Activated naive CD4-positive, alpha-beta T cell treated with anti-CD3 and anti-CD28 coated beads for 36 hours (primary cell): Measurements from ENCODE around the gene CCDC88C. TPM values are rescaled to one million over a fixed set of nuclear protein-coding genes. Genes with fewer than 3 reads are reported as not detected.

Experiments used
- CTCF ChIA-PET: fragments of 350-600 bp; sonication (Branson Sonifier 250); formaldehyde crosslinking; loops from one replicate; lab custom pipeline; 2021; ENCODE audit warnings: antibody characterized with exemption; lab: Charles Lee
- DNase-seq: peaks from one replicate; pipeline ENCODE4 v3.0.0-alpha.2; 2020
- H3K27ac Mint-ChIP-seq: one replicate; pipeline ENCODE4 v1.8.0; 2021; ENCODE audit warnings: mild to moderate bottlenecking, mixed read lengths
- H3K27me3 Mint-ChIP-seq: one replicate; pipeline ENCODE4 v1.8.0; 2021; ENCODE audit warnings: low read depth, mixed read lengths
- H3K36me3 Mint-ChIP-seq: one replicate; pipeline ENCODE4 v1.8.0; 2021; ENCODE audit warnings: low read depth, mixed read lengths
- H3K4me1 Mint-ChIP-seq: one replicate; pipeline ENCODE4 v1.8.0; 2021; ENCODE audit warnings: low read depth, mixed read lengths
- H3K4me3 Mint-ChIP-seq: one replicate; pipeline ENCODE4 v1.8.0; 2021; ENCODE audit warnings: mild to moderate bottlenecking, moderate library complexity, mixed read lengths
- H3K9me3 Mint-ChIP-seq: one replicate; pipeline ENCODE4 v1.8.0; 2021; ENCODE audit warnings: mixed read lengths
- intact Hi-C: fragments of 100-400 bp; cut with micrococcal nuclease; formaldehyde crosslinking; loops from one replicate; pipeline ENCODE4 v1.15.1; 2023
- total RNA-seq, 2 experiments: library from RNA; stranded (reverse); gene quantifications; one replicate each; pipeline ENCODE4 v1.2.3, GENCODE V29; 2021

The CCDC88C gene
- total RNA-seq, 2 experiments from 2014 or later = 76.0 to 83.3 TPM

DNA sequence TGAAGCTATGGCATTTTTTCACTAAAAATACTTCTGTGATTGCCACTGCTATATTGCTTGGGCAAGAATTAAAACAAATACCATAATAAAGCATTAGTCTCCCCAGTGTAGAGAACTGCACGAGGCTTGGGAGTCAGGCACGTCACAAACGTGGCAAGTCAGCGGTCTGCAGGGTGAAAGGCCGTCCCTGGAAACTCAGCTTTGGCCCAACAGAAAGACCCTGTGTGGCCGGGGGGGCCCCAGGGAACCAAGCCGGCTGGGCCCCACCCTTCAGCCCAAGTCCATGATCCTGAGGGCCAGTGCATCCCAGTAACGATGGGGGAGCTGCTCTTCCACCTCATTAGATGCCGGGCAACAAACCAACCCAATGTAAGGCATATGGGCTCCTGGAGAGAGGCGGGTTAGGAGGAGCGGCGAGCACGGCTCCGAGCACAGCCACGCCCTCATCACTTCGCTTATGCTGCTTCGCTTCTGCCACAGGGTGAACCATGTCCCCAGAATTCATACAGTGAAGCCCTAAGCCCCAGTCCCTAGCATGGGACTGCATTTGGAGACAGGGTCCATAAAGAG is 122.3 kb downstream of the CCDC88C start:
- Mint-ChIP-seq H3K36me3 (peaks cover 49% of the 10 kb centered on the region), H3K4me1 (peaks cover 18% of the 10 kb centered on the region), H3K9me3 (no peaks in the 10 kb centered on the region), H3K4me3 (no peak overlapping the region), H3K27ac (no peak overlapping the region), H3K27me3 (no peaks in the 10 kb centered on the region)
- CTCF ChIA-PET = interaction anchor here (1.4 kb wide), 1 partner anchor 9 kb away, joined by 5 read pairs; no protein-coding TSS in a partner anchor
- DNase-seq = no peak
- intact Hi-C loops = no loop called here

DNA sequence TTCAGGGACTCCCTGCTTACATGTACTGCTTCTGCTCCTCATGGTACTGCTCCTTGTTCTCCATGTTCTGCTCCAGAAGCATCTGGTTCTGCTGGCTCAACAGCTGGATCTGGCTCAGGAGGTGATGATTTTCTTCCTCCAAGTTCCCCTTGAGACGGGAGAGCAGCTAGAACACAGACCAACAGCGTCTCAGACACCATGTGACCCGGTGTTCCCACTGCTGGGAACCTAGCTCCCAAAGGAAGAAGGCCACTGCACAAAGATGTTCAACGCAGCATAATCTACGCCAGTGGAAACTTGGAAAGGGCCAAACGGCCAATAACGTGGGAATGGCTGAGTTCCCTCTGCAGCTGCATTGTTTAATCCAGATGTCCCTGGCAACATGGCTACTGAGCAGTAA is 123.5 kb downstream of the CCDC88C start:
- Mint-ChIP-seq H3K9me3 (no peaks in the 10 kb centered on the region), H3K36me3 (peaks cover 46% of the 10 kb centered on the region), H3K4me1 (peaks cover 6% of the 10 kb centered on the region), H3K4me3 (no peak overlapping the region), H3K27me3 (no peaks in the 10 kb centered on the region), H3K27ac (no peak overlapping the region)
- CTCF ChIA-PET = interaction anchor here (1.4 to 11.7 kb wide), 3 partner anchors 8 to 118 kb away, joined by 3 to 203 read pairs (median 5); no protein-coding TSS in a partner anchor
- intact Hi-C loops = no loop called here
- no peak for DNase-seq

DNA sequence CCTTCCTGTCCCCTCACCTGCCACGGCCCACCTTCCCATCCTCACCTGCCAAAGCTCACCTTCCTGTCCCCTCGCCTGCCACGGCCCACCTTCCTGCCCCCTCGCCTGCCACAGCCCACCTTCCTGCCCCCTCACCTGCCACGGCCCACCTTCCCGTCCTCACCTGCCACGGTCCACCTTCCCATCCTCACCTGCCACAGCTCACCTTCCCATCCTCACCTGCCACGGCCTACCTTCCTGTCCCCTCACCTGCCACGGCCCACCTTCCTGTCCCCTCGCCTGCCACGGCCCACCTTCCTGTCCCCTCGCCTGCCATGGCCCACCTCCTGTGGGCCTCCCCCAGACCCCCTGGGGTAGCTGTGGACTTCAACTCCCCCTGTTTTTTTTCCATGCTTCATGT is 124.3 kb downstream of the CCDC88C start:
- peaks cover 45% of the 10 kb centered on the region for H3K36me3 Mint-ChIP-seq
- DNase-seq = no peak
- H3K4me3 Mint-ChIP-seq = no peak overlapping the region
- no peaks in the 10 kb centered on the region for H3K4me1 Mint-ChIP-seq
- no peaks in the 10 kb centered on the region for H3K9me3 Mint-ChIP-seq
- H3K27me3 Mint-ChIP-seq = no peaks in the 10 kb centered on the region
- intact Hi-C loops = no loop called here
- CTCF ChIA-PET = interaction anchor here (0.6 to 11.7 kb wide), 4 partner anchors 25 to 215 kb away, joined by 3 to 203 read pairs (median 4); no protein-coding TSS in a partner anchor
- no peak overlapping the region for H3K27ac Mint-ChIP-seq

DNA sequence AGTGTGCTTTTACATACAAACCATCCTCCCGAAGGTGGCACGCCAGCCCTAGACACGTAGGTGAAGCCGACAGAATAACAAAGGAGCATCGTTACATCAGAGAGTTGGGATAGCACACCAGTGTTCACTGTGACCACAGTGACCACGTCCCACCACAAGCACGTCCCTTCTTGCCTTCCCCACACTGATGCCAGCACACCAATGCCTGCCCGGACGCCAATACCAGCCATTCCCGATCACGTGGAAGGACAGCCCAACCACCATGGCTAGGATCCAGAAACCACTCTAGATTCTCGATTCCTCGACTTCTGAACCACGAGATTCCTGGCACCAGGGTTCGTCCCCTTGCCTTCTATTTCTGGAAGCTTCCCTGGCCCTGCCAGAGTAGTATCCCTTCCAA is 125.1 kb downstream of the CCDC88C start:
- H3K4me1 Mint-ChIP-seq = no peaks in the 10 kb centered on the region
- H3K27ac Mint-ChIP-seq = peak overlapping the region; percentile 70
- no peaks in the 10 kb centered on the region for H3K27me3 Mint-ChIP-seq
- intact Hi-C loops = no loop called here
- CTCF ChIA-PET = interaction anchor here (0.6 to 11.7 kb wide), 4 partner anchors 35 to 214 kb away, joined by 4 to 203 read pairs (median 4); no protein-coding TSS in a partner anchor
- no peaks in the 10 kb centered on the region for H3K9me3 Mint-ChIP-seq
- H3K36me3 Mint-ChIP-seq = peaks cover 46% of the 10 kb centered on the region
- no peak overlapping the region for H3K4me3 Mint-ChIP-seq
- no peak for DNase-seq

DNA sequence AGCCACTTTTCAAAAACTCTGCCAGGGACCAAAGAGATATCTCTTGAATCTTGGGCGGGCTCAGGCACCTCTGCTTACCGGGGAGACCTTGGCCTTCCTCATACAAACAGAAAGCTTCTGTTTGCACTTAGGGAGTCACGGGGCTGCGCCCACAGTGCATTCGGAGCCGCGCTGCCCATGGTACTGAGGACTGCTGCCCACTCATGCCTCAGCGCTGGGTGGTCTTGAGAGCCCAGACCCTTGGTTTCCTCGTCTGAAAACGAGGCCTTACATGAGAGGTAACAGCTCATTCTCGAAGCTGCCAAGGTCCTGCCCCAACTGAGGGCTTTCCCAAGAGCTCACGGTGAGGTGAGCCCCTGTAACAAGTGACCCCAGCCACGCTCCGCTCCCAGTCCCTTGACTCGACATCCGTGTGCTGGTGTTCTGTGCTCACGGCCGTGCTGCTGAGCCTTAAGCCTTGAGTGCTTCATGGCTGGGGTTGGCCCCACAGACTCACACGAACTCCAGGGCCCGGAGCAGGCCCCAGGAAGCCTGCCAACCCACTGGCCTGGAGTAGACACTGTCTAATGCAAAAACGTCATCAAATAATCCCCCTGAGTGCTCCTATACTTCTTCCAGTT is 125.7 kb downstream of the CCDC88C start:
- no peak for DNase-seq
- no peaks in the 10 kb centered on the region for H3K9me3 Mint-ChIP-seq
- H3K27ac Mint-ChIP-seq = peak overlapping the region; percentile 70
- intact Hi-C loops = no loop called here
- H3K4me3 Mint-ChIP-seq = no peak overlapping the region
- no peaks in the 10 kb centered on the region for H3K27me3 Mint-ChIP-seq
- no peaks in the 10 kb centered on the region for H3K4me1 Mint-ChIP-seq
- peaks cover 44% of the 10 kb centered on the region for H3K36me3 Mint-ChIP-seq
- CTCF ChIA-PET = interaction anchor here (11.7 kb wide), 1 partner anchor 116 kb away, joined by 203 read pairs; no protein-coding TSS in a partner anchor

DNA sequence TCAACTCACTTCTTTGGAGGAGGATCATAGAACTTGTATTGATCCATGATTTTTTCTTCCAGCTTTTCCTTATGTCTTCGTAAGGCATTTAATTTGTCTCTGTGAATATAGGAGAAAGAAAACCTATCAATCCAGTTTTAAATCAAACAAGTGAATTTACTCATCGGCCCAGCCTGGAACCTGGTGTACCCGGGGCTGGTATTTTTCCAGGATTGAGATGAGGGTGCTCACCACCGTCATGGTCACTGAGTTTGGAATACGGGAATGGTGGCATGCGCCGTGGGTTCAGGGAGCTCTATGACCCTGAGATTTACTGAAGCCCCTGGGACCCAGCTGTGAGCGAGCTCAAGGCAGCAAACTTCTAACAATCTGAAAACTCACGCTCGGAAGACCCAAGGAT is 126.6 kb downstream of the CCDC88C start:
- peak overlapping the region; percentile 46 for H3K27ac Mint-ChIP-seq
- intact Hi-C loops = no loop called here
- H3K4me3 Mint-ChIP-seq = no peak overlapping the region
- peaks cover 2% of the 10 kb centered on the region for H3K4me1 Mint-ChIP-seq
- CTCF ChIA-PET = interaction anchor here (0.7 to 11.7 kb wide), 2 partner anchors 115 to 897 kb away, joined by 3 to 203 read pairs; no protein-coding TSS in a partner anchor
- H3K36me3 Mint-ChIP-seq = peaks cover 42% of the 10 kb centered on the region
- no peak for DNase-seq
- no peaks in the 10 kb centered on the region for H3K9me3 Mint-ChIP-seq
- H3K27me3 Mint-ChIP-seq = no peaks in the 10 kb centered on the region

DNA sequence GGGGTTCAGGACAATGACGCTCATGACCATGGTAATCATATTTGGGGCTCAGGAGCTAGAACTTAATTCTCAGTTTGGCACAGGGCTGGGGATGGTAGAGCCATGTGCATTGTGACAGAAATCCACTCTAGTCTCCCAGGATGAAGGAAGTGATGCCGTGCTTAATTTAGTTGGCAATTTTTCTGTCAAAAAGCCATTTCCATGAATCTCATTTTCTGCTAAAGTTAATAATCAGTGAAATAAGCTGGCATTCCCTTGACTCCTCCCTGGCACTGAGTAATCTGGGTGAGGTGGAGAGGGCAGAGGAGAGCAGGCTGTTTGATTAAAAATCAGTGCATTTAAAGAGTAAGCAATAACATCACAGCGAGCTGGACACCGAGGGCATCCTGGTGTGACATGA is 128.2 kb downstream of the CCDC88C start:
- CTCF ChIA-PET = interaction anchor here (0.9 to 11.7 kb wide), 5 partner anchors 9 to 387 kb away, joined by 3 to 203 read pairs (median 4); no protein-coding TSS in a partner anchor
- Mint-ChIP-seq H3K9me3 (no peaks in the 10 kb centered on the region), H3K27ac (no peak overlapping the region), H3K4me3 (no peak overlapping the region), H3K27me3 (no peaks in the 10 kb centered on the region), H3K4me1 (peaks cover 4% of the 10 kb centered on the region), H3K36me3 (peaks cover 52% of the 10 kb centered on the region)
- intact Hi-C loops = no loop called here
- DNase-seq = no peak

DNA sequence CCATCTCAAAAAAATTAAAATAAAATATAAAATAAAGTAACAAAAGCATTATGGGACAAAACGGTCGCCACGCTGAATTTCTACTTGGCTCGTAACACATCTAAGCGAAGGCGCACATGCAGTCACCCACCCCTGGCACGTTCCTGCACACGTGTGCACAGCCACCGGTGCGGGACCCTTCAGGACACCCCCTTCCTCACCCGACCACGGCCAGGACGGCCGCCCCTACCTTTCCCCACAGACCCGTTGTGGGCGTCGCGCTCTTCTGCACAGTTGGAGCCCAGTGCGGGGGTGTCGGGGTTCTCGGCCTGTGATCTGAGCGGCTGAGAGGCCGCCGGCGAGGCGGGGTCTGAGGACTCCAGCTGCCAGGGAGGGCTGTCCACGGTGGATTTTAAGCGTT is 128.7 kb downstream of the CCDC88C start:
- H3K36me3 Mint-ChIP-seq = peaks cover 52% of the 10 kb centered on the region
- intact Hi-C loops = no loop called here
- H3K4me1 Mint-ChIP-seq = peaks cover 4% of the 10 kb centered on the region
- no peaks in the 10 kb centered on the region for H3K27me3 Mint-ChIP-seq
- no peak overlapping the region for H3K27ac Mint-ChIP-seq
- no peaks in the 10 kb centered on the region for H3K9me3 Mint-ChIP-seq
- CTCF ChIA-PET = interaction anchor here (0.6 to 11.7 kb wide), 8 partner anchors 8 to 386 kb away, joined by 3 to 203 read pairs (median 4); no protein-coding TSS in a partner anchor
- DNase-seq = no peak
- H3K4me3 Mint-ChIP-seq = no peak overlapping the region

DNA sequence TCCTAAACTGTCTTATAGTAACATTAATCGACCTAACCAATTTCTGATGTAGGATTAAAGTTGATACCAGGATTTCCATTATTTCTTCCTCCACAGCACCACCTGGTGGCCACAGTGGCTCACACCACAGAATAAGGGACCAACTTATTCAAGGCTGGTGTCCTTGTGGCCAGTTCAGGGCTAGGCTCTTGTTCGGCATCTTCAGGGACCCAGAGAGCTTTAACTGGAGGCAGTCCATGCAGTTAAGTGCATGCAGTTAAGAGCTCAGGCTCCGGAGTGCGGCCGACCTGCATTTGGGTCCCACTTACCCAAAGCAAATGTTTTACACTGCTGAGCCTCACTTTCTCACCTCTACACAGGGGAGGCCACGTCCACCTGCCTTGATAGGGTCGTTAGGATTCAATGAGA is 131.1 kb downstream of the CCDC88C start:
- intact Hi-C loops = loop anchor here (1.0 kb wide), 3 partner anchors 58 to 383 kb away; no protein-coding TSS in a partner anchor
- Mint-ChIP-seq H3K4me1 (peaks cover 4% of the 10 kb centered on the region), H3K4me3 (no peak overlapping the region), H3K9me3 (no peaks in the 10 kb centered on the region), H3K27ac (peak overlapping the region; percentile 74), H3K27me3 (no peaks in the 10 kb centered on the region), H3K36me3 (peaks cover 61% of the 10 kb centered on the region)
- DNase-seq = peak; percentile 90
- CTCF ChIA-PET = interaction anchor here (0.5 to 11.7 kb wide), 21 partner anchors 8 to 429 kb away, joined by 3 to 203 read pairs (median 4); no protein-coding TSS in a partner anchor

DNA sequence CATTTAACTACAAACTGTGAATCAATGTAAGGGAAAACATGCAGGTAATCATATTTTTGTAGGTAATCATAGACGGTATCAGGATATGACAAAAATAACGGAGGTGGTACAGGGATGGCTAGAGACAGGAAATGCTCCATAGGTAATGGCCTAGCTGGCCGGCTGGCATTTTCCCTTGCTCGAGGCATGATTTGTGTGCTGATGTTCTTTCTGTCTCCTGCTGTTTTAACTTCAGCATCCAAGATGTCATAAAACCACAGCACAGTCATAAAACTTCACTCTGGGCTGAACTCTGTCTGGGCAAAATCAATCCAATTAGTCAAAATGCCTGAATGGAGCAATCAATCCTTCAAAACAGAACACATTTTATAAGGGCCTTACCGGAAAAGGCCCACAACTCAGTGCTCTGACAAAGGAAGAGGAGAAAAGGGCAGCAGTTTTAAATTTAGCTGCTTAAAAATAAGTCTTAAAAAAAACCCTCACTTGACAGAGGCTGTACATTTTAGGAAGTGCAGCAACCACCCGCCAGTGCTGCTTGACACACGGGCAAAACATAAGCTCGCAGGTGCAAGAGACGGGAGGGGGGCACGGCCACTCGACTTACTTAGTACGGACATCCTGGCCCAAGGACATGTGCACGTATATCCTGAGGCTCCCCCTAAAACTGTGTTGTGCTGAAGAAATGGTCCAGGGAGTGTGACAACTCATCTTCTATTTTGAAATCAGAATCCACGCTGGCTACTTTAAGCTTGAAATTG is 132.7 kb downstream of the CCDC88C start:
- peaks cover 52% of the 10 kb centered on the region for H3K36me3 Mint-ChIP-seq
- peaks cover 4% of the 10 kb centered on the region for H3K4me1 Mint-ChIP-seq
- intact Hi-C loops = no loop called here
- no peak for DNase-seq
- H3K27me3 Mint-ChIP-seq = no peaks in the 10 kb centered on the region
- CTCF ChIA-PET = interaction anchor here (0.7 to 11.7 kb wide), 9 partner anchors 16 to 382 kb away, joined by 3 to 203 read pairs (median 3); no protein-coding TSS in a partner anchor
- no peaks in the 10 kb centered on the region for H3K9me3 Mint-ChIP-seq
- H3K27ac Mint-ChIP-seq = no peak overlapping the region
- H3K4me3 Mint-ChIP-seq = no peak overlapping the region

DNA sequence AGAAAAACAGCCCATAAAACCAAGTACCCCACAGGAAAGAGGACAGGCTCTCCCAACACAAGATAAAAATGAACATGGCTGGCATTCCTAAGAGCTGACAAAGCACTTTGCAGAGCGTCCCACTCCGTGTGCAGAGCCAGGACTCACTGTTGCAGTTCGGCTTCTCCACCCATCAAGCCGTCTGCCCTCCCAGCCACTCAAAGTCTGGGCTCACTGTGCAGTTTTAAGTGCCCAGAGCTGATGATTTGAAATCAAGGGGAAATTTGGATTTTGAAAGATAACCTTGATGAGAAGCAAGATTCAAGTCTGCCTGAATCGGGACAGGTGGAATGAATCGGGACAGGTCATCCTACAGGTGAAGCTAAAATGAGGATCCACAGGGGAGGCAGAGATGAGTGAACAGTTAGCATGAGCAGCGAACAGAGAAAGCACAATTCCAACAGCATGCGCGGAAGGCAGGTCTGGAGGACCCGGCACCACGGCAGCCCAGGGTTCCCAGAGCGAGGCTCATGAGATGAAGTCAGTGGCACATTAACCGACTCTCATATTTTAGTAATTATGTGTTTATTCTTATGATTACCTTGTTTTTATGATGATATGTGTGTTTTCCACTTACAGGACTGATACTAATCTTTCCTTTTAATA is 133.4 kb downstream of the CCDC88C start:
- H3K27me3 Mint-ChIP-seq = no peaks in the 10 kb centered on the region
- no peaks in the 10 kb centered on the region for H3K9me3 Mint-ChIP-seq
- intact Hi-C loops = no loop called here
- peak overlapping the region; percentile 41 for H3K27ac Mint-ChIP-seq
- CTCF ChIA-PET = interaction anchor here (0.5 to 11.7 kb wide), 5 partner anchors 15 to 381 kb away, joined by 3 to 203 read pairs (median 3); no protein-coding TSS in a partner anchor
- peaks cover 4% of the 10 kb centered on the region for H3K4me1 Mint-ChIP-seq
- H3K4me3 Mint-ChIP-seq = no peak overlapping the region
- peaks cover 52% of the 10 kb centered on the region for H3K36me3 Mint-ChIP-seq
- no peak for DNase-seq
